ENCODE measurements around the gene ECM1.

DNA sequence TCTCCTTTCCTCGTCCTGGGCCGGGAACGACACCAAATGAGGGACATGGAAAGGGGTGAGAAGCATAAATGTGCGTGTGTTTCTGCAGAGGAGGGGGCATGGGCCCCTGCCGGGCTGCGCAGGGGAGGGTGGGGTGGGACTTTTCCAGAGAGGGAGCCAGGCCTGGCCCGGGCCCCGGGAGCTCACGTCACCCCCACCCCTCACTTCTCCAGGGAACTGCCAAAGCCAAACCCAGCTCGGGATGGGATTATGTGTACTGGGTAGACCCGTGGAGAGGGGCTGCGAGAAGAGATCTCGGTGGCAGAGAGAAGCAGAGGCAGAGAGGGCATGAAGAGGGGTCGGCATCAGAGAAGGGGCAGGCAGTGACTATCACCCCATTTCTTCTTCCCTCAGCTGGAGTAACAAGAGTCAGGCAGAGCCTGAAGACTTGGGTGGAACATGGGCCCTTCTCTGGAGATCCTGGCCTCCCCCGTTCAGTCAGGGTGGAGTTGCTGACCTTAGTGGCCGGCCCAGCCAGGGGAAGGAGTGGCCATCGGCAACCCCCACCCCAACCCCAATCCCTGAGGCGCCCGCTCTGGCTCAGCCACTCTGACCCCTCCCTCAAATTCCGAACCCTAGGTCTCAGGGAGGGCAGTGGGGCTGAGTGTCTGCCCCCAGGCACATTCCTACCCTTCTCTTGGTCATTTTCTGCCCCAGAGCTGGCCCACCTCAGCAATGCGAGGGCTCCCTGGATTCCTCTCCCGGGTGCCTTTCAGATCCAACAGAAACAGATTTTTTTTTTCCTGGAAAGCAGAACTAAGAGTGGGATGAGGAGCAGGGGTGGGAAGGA lies 42.5 kb downstream of the ECM1 start:
- TF ChIP-seq ZBTB7A (IDR thresholded peaks at IDR 0.05; ENCODE audit: low read depth) (no peak), TCF12 (IDR thresholded peaks at IDR 0.05; ENCODE audit: low read depth) (no peak), EGR1 (IDR thresholded peaks at IDR 0.05) (no peak), RAD21 (IDR thresholded peaks at IDR 0.05; ENCODE audit: low read depth) (no peak)
- TF ChIP-seq, protein P1, sequence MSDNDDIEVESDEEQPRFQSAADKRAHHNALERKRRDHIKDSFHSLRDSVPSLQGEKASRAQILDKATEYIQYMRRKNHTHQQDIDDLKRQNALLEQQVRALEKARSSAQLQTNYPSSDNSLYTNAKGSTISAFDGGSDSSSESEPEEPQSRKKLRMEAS (IDR thresholded peaks at IDR 0.05): no peak
- TF ChIP-seq, protein P2, sequence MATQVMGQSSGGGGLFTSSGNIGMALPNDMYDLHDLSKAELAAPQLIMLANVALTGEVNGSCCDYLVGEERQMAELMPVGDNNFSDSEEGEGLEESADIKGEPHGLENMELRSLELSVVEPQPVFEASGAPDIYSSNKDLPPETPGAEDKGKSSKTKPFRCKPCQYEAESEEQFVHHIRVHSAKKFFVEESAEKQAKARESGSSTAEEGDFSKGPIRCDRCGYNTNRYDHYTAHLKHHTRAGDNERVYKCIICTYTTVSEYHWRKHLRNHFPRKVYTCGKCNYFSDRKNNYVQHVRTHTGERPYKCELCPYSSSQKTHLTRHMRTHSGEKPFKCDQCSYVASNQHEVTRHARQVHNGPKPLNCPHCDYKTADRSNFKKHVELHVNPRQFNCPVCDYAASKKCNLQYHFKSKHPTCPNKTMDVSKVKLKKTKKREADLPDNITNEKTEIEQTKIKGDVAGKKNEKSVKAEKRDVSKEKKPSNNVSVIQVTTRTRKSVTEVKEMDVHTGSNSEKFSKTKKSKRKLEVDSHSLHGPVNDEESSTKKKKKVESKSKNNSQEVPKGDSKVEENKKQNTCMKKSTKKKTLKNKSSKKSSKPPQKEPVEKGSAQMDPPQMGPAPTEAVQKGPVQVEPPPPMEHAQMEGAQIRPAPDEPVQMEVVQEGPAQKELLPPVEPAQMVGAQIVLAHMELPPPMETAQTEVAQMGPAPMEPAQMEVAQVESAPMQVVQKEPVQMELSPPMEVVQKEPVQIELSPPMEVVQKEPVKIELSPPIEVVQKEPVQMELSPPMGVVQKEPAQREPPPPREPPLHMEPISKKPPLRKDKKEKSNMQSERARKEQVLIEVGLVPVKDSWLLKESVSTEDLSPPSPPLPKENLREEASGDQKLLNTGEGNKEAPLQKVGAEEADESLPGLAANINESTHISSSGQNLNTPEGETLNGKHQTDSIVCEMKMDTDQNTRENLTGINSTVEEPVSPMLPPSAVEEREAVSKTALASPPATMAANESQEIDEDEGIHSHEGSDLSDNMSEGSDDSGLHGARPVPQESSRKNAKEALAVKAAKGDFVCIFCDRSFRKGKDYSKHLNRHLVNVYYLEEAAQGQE (IDR thresholded peaks at IDR 0.05; ENCODE audit: low read depth): no peak
